IPS-NIHi7 (cell line): Measurements from ENCODE around the gene ANAPC7.
"Not testable (repeated sequence)": the region's sequence is repeated elsewhere in the genome, so short reads cannot be mapped to it uniquely, and the experiment has no call there.

Experiments
- DNase-seq: peaks from one replicate; pipeline ENCODE4 v3.0.0; 2012; ENCODE audit warnings: mixed read lengths; ENCODE audit errors: extremely low spot score

Gene ANAPC7

DNA sequence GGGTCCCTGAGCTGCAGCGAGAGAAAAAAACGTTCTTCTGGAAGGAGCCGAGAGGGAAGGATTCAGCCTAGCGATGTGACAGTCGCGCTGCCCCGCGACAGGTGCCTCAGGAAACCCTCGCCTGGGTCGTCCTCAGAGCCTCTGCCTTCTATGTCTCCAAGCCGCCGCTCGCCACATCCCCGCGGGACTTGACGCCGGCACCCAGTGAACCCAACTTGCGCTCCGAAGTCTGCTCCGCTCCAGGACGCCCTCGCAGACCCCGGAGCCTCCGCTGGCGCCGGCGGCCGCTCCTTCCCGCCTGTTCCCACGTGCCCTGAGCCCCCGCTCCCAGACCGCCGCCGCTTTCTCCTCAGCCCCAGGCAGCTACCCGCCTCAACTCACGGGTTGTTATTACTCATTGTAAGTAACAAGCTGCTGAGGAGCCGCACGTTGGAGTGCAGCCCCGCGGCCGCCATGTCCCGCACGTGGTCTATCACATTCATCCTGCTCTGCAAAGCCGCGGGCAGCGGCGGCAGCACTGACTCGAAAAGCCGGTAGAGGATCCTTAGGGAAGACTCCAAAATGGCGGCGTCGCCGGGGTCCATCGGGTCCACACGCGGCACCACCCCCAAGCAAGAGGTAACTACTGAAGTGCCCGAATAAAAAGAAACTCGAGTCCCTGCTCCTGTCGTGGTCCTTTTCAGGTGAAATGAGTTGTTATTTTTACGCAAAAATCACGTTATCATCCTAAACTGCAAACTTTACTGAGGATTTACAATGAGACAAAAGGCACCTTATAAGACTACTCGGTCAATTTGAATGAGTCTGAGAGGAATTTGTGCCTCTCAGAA lies at the start of gene ANAPC7:
Gene ANAPC7 (minus strand): TSS at position 563 of the 830 bp plus-strand sequence. CDS start 81 bp downstream, at position 482.
- DNase-seq, result peak; percentile 95

GRCh38 chr12:110451263-110451662 lies 47.8 kb upstream of the ANAPC7 start:
- no peak for DNase-seq

- peak; percentile 95 for DNase-seq
Measured at GRCh38 chr12:110449799-110450497, 46.4 kb upstream of the ANAPC7 start, which contains the start of gene ARPC3. Gene ARPC3 (minus strand): TSS chr12:110450337. CDS start chr12:110450260, 77 bp downstream.

- DNase-seq, result no peak
Measured at GRCh38 chr12:110444455-110444854, 40.9 kb upstream of the ANAPC7 start.

- no peak for DNase-seq
Measured at GRCh38 chr12:110436231-110436630, 32.7 kb upstream of the ANAPC7 start.

DNA sequence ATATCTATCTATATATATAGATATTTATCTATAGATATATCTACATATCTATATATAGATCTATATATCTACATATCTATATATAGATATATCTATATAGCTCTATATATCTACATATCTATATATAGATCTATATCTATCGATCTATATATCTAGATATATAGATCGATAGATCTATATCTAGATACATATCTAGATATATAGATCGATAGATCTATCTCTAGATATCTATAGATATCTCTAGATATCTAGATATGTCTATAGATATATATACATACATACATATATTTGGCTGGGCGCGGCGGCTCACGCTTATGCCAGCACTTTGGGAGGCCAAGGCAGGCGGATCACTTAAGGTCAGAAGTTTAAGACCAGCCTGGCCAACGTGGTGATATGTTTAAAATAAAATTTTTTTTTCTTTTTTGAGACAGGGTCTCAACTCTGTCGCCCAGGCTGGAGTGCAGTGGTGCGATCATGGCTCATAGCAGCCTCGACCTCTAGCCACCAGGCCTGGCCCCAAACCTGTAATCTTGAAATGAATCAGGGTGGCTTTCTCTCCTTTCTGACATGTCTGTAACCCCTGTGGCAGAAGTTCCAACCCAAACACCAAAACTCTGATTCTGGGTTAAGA lies 28.6 kb upstream of the ANAPC7 start:
- DNase-seq, result no peak

GRCh38 chr12:110429676-110430075 lies 26.2 kb upstream of the ANAPC7 start:
- not testable (repeated sequence) for DNase-seq

DNA sequence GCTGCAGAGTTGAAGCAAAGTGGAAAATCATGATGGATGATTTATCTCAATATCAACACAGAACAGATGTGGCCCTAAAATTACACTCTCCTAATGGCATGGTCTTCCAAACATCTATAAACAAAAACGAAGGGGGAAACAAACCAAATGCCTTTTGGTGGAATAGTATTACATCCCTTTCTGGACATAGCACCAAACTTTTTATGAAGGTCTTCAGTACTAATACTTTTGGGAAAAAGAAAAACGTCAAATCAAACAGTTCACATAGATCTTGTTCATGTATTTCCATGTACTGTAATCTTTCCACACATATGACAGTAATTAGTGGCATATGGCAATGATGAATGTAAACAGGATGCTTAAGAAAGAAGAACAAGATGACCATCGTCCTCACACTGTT lies 22.9 kb upstream of the ANAPC7 start:
- DNase-seq, result no peak

DNA sequence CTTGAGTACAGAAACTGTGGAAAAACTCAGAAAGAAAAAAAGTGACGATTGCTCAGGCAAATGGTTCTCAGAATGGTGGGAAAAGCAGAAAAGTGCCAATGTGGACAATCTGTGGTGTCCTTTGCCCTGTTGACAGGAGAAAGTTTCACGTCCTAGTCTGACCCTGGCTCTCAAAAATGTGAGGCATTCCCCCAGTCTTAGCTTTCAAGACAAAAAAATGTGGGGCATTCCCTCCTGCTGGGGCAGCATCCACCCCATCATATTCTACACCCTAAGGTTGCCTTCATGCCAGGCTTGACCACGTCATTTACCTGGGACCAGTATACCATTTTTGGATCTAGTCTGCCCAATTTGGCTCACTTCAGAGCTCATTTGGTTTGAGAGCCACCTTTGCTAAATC lies 20.7 kb upstream of the ANAPC7 start:
- DNase-seq, result peak; percentile 22

- DNase-seq, result no peak
Measured at GRCh38 chr12:110421701-110422100, 18.2 kb upstream of the ANAPC7 start.

DNA sequence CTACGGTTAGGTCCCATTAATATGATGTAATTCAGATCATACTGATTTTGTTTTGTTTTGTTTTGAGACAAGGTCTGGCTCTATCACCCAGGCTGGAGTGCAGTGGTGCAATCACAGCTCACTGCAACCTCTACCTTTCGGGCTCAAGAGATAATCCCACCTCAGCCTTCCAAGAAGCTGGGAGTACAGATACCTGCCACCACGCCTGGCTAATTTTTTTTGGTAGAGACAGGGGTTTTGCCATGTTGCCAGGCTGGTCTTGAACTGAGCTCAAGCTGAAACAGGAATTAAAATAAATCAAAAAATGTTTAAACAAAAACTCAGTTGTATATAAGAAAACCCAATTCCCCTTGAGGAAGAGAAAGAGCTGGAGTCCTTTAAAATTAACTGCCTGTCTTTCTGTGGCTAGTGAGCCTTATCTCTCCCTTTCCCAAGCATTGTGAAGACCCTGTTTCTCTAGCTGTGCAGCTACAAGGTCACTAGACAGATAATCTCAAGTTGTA lies 17.7 kb upstream of the ANAPC7 start:
- no peak for DNase-seq

DNA sequence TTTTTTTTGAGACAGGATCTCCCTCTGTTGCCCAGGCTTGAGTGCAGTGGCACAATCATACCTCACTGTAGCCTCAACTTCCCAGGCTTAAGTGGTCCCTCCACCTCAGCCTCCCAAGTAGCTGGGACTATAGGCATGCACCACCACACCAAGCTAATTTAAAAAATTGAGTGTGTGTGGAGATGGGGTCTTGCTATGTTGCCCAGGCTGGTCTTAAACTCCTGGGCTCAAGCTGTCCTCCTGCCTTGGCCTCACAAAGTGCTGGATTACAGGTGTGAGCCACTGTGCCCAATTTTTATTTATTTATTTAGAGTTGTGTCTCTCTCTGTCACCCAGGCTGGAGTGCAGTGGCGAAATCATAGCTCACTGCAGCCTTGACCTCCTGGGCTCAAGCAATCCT lies 17.1 kb upstream of the ANAPC7 start:
- DNase-seq, result not testable (repeated sequence)

DNA sequence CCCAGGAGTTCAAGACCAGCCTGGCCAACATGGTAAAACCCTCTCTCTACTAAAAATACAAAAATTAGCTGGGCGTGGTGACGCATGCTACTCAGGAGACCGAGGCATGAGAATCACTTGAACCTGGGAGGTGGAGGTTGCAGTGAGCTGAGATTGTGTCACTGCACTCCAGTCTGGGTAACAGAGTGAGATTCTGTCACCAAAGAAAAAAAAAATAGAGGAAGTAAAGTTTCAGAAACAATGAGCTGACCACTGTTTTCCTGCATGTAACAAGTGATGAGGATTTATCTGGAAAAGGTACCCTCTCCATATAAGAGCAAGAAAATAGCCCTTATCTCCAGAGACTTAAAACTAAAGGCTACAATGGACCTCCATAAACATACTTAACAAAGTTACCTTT lies 13.6 kb upstream of the ANAPC7 start:
- not testable (repeated sequence) for DNase-seq

GRCh38 chr12:110410086-110410485 lies 6.6 kb upstream of the ANAPC7 start:
- not testable (repeated sequence) for DNase-seq

GRCh38 chr12:110405126-110405662 lies 1.7 kb upstream of the ANAPC7 start:
- not testable (repeated sequence) for DNase-seq

DNA sequence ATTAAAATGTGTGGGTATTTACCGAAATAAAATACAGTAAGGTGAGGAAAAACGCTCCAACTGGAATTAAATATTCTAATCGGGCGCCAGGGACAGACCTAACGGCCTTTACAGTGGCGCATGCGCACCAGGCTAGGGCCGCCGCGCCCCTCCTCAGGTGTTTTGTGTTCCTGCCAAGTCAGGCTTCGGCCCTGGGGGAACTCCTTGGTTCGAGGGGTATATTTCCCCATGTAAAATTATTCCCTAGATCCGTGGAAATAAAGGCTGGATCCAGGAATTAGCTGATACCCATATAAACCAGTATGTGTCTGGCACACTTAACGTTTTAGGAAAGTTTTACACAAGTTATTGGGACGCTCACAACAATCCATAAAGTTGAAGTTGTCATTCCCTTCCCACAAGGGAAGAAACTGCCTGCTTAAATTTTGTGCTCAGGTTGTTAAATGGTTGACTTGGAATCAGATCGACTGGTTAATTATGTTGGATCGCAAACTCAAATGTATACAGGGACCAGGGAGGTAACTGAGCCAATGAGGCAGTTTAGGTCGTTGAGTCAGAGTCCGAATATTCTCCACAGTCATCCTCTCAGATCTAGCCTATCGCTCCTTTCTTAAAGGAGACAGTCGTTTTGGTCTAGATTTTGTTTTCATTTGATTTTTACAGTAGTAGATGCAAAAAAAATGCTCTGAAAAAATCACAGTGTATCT lies 621 bp upstream of the ANAPC7 start:
- DNase-seq, result peak; percentile 94

DNA sequence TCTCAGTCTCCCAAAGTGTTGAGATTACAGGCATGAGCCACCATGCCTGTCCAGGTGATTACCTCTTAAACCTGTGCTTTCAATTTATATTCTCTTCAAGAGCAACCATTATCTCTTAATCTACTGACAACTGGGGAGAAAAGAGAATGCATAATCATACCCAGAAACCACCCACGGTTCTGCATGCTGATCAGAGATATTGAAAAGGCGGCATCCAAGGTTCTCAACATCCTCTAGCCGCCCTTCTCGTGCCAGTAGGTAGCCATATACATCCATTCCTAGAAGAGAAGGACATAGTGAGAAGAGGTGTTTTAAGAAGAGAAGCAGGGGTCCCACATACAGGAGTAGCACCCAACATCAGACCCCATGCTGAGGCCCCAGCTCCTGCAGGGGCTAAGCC lies 20.8 kb downstream of the ANAPC7 start:
- DNase-seq, result no peak

GRCh38 chr12:110379631-110380030 lies 23.9 kb downstream of the ANAPC7 start:
- DNase-seq, result no peak

DNA sequence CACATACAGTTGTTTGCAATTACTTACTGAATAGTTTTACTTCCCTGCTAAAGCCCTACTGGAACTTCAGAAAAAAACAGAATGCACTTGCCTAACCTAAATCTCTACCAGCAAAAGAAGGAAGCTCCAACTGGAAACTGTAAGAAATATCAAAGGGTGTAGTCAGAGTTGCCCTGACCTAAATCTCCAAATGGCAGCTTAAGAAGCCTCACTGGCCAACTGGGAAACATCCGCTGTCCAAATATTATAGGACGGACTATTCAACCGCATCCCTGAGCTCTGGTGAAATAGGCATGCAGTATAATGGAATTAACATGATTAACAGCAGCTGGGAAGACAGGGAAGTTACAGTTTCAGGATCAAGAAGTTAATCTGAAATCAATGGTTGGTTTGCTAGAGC lies 24.3 kb downstream of the ANAPC7 start:
- no peak for DNase-seq

DNA sequence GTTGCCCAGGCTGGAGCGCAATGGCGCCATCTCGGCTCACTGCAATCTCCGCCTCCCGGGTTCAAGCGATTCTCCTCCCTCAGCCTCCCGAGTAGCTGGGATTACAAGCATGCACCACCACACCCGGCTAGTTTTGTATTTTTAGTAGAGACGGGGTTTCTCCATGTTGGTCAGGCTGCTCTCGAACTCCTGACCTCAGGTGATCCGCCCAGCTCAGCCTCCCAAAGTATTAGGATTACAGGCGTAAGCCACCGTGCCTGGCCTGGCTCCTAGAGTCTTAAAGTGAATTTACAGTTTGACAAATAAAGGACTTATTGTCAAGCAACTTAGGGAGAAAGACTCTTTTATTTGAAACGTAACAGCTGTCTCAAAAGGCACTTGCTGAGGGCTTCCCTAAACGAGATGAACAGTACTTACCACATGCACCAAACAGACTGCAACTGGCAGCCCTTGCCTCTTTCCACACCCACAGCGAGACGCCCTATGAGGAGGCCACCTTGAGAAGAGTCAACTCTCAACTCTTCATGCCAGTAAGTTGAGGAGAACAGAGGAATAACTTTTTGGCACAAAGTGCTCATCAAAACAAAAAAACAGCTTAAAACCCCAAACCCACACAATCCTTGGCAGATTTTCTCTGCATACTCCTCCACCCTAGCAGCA lies 25.2 kb downstream of the ANAPC7 start:
- DNase-seq, result not testable (repeated sequence)
